ENCODE measurements around the gene TGFBRAP1. TPM values are rescaled to one million over a fixed set of nuclear protein-coding genes. Genes with fewer than 3 reads are reported as not detected.

The TGFBRAP1 gene
- polyA plus RNA-seq, 1 donor, result 8.2 TPM

DNA sequence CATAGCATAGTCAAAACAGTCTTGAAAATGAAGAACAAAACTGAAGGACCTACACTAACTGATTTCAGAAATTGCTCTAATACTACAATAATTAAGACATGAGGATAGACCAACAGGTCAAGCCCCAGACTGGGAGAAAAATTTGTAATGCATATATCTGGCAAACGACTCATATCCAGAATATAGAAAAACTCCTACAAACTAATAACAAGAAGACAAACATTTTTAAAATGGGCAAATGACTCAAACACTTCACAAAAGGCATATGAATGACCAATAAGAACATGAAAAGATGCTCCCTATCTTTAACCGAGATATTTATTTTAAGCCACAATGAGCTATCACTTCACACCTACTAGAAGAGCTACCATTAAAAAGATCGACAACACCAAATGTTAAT, 14.2 kb downstream of the TGFBRAP1 start:
- DNase-seq (ENCODE audit: low read depth), result no peak

DNA sequence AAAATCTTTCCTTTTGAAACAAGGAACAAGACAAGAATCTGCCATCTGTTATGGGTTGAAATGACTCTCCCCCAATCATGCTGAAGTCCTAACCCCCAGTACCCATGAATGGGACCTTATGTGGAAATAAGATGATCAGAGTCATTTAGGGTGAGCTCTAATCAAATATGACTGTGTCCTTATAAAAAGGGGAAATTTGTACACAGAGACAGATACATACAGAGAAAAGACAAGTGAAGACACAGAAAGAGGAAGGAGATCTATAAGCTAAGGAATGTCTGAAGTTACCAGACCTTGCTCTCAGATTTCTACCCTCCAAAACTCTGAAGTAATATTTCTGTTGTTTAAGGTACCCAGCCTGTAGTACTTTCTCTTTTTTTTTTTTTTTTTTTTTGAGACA, 15.7 kb downstream of the TGFBRAP1 start:
- DNase-seq (ENCODE audit: low read depth), result no peak

DNA sequence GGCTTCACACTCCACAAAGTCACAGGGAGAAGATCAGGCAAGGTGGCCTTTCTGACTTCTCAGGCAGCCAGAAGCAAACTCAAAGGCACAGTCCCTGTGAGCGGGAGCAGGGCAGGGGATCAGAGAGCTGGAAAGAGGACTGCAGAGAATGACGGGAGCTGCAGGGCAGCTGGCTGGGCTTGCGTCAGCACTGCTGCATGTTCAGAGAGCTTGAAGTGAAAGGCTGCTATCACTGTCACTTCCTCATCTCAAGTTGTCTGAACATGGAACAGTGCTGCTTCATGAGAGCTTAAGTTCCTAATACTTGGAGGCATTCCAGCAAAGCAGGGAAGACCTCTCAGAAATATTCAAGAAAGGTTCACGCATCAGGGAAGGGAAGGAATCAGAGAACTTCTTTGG, 20.4 kb downstream of the TGFBRAP1 start:
- DNase-seq (ENCODE audit: low read depth), result no peak

DNA sequence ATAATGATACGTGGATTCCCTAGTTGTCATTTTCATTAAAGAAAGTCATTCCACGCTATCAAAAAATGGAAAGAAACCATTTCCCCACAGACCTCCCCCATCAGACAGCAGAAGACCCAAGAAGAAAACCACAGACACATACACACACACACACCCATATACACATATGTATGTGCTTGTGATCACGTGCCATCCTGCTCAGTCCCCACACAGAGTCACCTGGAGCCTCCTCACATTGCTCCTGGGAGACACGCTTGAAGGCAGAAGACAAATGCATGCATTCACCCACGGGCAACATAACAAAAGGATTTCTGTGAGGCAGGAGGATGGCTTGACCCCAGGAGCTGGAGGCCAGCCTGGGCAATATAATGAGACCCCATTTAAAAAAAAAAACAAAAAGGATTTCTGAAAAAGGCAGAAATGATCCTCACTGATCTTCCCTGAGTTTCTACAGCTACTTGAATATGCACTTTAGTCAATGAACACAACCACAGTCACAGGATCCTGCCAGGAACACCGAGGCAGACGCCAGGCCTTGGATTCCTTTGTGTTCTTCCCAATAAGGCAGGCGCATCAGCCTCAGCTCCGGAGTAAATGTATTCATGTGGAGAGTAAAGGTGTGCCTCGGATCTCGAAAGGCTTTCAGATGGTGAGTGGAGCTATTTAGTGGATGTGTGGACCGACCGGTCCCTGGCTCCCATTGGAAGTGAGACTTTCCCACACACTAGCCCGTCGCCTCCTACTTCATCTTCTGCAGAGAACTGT, 21.0 kb downstream of the TGFBRAP1 start:
- no peak for DNase-seq (ENCODE audit: low read depth)

DNA sequence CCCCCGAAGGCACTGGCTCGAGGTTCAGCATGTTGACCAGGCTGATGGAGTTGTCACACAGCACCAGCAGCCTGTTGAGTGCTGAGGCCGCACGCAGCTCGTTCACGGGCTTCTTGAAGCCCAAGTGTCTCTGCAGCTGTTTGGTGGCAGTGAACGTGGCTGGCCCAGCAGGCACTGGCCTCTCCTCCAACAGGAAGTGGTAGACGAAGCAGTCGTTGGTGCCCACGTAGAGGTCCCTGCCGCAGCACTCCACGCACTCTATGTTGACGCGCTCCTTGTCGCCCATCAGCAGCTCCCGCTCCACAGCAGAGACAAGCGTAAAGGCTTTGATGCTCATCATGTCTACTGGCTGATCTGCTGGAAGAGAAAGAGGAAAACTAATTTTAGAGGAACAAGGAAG, 21.6 kb downstream of the TGFBRAP1 start:
- DNase-seq (ENCODE audit: low read depth), result no peak

DNA sequence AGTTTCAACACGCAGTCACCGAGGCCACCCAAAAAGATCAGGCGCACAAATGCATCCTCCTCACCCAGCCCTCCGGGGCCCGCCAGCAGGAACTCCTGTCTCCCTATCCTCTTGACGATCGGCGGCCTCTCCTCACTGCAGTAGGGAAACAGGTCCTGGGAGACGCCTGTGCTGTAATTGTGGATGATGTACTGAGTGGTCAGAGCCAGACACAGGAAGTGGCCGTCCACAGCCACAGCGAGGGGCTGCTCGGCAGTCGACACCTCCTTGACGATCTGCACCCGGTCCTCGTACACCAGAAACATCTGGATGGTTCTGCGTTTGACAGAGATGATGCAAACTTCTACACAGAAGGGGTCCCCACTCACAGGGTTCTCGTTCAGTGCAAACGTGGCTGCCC, 22.0 kb downstream of the TGFBRAP1 start:
- no peak for DNase-seq (ENCODE audit: low read depth)

DNA sequence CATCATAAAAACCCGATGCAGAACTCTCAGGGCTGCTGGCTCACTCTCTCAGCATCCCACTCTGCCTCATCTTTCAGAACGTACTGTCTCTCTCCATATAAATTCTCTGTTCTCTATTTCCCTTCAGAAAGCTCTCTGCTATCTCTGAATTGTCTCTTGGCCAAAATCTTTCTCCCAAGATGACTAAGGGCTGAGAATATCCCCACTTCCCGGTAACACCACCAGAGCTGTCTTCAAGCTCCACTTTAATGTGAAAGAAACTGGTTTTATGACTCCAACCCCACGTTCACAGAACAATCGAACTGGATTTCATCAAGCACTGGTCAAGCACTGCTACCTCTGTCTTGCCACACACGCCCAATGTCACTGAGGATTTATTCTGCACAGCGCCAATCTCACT, 22.4 kb downstream of the TGFBRAP1 start:
- DNase-seq (ENCODE audit: low read depth), result no peak

DNA sequence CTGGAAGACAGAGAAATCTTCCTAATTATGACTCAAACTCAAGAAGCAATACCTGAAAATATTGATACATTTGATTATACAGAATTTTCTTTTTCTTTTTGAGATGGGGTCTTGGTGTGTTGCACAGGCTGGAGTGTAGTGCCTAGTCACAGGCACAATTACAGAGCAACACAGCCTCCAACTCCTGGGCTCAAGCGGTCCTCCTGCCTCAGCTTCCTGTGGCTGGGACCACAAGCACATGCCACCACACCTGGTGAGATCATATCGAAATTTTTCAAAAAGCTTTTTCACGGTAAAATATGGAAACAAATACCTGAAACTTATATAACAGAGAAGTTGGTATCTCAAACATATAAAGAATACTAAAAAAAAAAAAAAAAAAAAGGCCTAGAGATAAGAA, 27.9 kb downstream of the TGFBRAP1 start:
- no peak for DNase-seq (ENCODE audit: low read depth)

DNA sequence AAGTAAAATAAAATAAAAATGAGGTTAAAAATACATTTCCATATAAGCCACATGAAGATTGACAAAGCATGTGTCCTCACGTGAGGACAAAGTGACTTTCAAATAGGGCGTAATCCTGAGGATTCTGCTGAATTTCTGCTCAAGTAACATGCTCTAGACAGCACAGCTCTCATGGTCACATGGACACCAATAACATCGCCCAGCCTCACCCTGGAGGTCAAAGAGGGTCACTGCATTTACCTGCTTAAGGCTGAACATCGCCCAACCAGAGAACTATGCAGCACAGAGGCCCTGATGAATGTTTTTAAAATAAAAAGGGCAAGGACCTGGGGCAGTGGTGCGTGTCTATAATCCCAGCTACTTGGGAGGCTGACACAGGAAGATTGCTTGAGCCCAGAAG, 30.2 kb downstream of the TGFBRAP1 start:
- no peak for DNase-seq (ENCODE audit: low read depth)

DNA sequence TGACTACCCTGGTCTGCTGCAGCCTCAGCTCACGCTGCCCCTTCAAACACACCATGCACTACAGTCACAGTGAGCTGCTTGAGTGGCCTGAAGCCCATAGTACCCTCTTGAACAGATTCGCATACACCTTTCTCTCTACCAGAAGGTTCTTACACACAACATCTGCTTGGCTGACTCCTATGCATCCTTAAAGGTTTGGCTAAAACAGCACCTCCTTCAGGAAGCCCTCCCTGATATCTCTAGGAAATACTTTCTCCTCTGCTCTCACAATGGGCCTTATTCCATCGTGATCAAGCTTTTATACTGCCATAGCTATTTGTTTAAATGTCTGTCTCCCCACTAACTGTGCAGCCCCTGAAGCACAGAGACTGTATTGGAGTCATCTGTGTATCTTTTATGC, 31.5 kb downstream of the TGFBRAP1 start:
- no peak for DNase-seq (ENCODE audit: low read depth)

DNA sequence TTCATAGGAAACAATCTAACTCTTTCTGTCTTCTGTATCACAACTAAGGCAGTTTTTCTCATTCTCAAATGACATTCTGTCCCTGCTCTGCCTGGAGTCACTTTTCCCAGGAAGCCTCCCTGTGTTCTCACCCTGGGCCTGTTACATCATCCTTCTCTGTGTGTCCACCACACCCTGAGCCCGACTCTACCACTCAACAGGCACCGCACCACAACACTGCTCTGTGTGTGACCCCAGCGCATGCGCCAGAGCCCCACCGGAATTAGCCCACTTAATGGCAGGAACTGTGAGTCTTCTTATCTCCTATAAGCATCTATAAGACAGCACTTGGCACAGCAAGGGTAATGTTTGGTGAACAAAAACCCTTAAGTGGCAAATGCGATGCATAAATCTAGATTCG, 32.3 kb downstream of the TGFBRAP1 start:
- DNase-seq (ENCODE audit: low read depth), result no peak

DNA sequence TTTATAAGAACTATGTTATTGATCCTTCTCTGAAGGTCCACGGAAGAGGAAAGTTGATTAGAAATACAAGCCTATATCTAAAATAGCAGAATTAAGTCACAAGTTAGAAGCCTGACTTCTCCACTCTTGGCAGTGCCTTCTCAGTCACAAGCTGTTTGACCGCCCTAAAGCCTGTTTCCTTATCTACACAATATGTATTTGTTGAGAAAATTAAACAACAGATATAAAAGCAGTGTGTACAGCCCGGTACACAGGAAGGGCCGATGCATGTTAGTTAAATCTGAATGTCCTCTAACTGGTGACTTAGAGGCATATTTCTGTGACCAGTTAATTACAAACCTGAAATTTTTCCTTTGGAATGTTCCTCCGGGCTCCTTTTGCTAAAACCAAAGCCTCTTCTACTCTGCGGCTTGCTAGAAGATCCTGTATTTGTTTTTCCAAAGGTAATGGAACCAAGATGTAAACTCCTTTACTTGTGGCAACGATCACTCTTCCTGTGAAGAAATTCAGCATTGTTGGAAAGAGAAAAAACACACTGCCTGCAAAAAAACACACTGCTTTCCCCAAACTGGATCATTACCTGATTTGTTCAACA, 33.4 kb downstream of the TGFBRAP1 start:
- DNase-seq (ENCODE audit: low read depth), result no peak

DNA sequence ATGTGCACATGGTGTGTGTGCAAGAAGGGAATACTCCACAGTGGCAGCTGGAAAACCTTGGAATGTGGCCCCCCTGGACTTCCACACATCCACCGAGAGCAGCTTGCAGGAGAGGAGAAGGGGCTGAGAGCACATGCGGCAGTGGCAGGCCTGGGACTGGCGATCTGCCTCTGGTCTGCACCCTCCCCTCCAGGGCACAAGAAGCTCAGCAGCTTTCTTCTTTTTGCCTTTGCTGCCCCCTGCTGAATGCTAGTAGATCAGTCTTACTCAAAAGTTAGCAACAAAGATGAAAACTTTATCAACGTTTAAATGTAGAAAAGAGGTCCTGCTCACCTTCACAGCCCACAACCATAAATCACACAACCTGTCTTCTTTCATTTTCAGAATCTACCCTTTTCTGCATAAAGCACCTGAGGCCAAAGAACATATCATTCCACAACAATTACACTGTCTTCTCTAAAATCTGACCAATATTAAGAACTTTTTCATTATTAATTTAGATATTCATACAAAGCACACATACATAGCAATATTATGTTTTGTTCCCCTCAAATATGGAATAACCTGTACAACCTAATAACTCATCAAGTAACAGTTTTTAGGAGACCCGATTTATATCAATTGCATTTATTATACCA, 34.6 kb downstream of the TGFBRAP1 start:
- DNase-seq (ENCODE audit: low read depth), result no peak

DNA sequence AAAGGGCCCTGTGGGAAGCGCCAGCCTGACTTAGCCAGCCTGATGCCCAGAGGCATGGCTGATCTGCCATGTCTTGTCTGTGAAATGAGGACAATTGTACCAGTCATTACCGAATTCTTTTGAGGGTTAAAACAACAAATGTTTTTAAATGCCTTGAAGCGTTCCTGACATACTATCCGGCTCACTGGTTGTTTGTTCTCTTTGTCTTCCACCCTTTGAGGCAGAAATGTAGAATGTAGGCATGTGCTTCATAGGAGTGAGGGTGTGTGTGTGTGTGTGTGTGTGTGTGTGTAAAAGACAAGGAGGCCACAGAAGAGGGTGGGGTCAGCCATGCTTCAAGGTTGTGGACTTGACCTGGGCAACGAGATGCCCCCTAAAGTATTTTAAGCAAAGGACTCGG, 35.5 kb downstream of the TGFBRAP1 start:
- DNase-seq (ENCODE audit: low read depth), result no peak

DNA sequence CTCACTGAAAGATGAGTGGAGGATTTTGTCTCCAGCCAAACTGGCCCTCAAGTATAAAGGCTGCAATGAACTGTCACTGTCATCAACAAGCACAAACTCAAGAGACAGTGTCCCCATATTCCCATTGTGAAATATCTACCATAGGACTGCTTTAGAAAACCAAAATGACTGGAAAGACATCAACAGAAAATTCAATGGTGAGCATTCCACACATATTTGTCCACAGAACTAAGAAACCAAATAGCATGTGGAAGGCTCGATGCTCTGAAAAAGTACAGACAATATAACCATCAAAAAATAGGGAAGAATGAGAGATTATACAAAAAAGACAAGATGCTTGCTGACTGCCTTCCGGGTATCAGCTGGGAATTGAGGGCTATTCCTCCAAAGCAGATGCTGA, 37.6 kb downstream of the TGFBRAP1 start:
- no peak for DNase-seq (ENCODE audit: low read depth)

DNA sequence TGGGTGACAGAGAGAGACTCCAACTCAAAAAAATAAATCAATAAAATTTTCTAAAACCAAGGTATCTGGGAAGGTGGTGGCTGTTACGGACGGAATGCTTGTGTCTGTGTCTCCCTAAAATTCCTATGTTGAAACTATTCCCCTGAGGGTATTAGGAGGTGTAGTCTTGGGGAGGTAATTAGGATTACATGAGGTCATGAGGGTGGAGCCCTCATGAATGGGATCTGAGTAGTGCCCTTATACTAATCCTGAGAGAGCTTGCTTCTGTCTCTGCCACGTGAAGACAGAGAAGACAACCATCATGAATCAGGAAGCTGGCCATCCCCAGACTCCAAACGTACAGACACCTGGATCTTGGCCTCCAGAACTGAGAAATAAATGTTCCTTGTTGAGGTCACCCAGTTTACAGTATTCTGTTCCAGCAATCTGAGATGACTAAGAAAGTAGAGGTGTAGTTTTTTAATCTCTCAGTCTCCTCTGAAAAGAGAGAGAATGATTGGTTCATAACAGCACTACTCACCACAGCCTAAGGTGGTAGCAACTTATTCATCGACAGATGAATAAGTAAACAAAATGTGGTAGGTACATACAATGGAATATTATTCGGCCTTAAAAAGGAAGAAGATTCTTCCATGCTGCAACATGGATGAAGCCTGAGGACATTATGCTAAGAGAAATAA, 38.4 kb downstream of the TGFBRAP1 start:
- no peak for DNase-seq (ENCODE audit: low read depth)

DNA sequence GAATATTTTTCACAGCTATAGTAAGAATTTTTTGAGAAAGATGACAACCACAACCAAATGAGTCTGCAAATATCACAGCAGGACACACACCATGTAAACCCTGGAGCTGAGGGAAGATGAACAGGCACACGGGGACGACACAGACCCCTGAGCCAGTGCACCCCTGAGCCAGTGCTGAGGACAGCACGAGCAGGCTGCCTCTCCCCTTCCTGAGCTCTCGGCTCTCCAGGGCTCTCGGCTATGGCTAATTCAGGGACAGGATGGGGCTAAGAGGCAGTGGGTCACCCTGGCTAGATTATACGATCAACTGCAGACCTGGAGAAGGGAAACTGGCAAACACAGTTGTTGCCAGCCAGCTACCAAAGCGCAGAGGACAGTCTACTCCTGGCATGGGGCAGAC, 41.4 kb downstream of the TGFBRAP1 start:
- no peak for DNase-seq (ENCODE audit: low read depth)

DNA sequence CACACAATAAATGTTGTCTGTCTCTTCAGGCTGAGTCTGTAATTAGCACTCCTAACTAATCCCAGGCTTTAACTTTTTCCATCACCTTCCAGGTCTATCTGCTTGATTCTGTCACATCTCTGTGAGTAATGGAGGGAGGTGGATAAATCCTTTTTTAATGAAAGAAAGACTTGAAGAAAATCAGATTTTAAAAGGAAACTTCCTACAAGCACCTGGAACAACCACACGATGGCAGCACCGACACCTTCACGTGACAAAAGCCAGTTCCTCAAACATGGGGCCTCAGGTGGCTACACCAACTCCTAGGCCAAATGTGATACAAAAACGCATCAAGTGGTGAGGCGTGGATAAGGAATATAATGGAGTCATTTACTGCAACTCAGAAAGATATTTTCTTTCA, 41.8 kb downstream of the TGFBRAP1 start:
- DNase-seq (ENCODE audit: low read depth), result no peak

DNA sequence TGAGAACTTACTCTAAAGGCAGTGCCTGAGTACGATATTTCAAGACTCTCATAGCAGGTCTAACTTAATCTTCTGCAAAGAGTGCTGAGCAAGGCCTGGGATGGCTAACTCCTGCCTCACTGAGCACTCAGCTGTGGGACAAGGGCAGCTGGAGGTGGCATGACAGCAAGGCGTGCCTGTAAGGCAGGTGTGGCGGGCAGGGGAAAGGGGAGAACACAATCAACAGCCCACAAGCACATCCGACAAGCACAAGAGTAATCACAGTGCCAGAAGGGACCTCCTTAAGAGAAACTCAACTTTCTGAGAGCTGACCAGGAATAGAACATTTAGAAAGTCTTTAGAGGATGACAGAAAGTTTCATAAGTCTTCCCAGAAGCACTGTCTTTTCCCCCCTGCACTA, 46.0 kb downstream of the TGFBRAP1 start:
- DNase-seq (ENCODE audit: low read depth), result no peak

DNA sequence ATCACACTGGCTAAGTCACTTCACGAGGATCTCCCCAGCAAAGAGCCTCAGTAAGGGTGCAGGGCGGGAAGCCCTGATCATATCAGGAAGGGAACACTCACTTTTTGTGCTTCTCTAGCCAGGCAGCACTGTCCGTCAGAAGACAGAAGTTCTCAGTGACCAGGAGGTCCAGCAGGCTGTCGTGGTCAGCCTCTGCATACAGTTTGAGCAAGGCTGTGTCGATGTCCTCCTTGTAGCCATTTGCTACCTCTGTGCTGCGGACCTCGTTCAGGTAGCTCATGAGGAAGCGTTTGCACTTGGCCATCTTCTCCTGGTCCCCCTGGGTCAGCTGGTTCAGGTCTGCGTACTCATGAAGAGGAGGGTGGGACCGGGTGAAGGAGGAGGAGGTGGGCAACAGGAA, 49.3 kb downstream of the TGFBRAP1 start:
- DNase-seq (ENCODE audit: low read depth), result no peak

DNA sequence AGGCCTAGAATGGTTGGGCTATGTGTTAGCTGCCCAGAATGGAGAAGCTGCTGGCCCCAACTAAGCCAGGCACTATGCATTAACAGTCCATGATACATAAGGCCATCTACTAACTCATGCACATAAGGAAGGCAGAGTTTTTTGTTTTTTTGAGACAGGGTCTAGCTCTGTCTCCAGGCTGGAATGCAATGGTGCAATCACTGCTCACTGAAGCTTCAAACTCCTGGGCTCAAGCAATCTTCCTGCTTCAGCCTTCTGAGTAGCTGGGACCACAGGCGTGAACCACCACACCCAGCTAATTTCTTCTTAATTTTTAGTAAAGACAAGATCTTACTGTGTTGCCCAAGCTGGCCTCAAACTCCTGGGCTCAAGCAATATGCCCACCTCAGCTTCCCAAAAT, 50.4 kb downstream of the TGFBRAP1 start:
- no peak for DNase-seq (ENCODE audit: low read depth)

DNA sequence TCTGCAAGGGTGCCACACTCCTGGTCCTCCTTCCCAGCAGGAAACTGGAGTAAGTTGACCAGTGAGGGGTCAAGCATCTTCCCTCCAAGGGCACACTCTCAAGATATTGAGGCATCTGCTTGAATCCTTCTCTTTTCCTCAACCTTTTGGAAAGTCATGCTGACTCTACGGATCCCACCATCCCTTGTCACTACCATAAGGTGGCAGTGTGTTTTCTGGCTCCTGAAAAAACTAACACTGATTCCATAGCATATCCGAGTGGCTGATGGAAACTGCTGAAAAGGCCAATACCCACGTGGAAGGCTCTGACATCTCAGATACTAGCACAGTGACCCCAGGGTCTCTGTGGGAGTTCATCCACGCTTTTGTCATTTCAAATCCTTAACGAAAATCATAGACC, 50.9 kb downstream of the TGFBRAP1 start:
- no peak for DNase-seq (ENCODE audit: low read depth)

DNA sequence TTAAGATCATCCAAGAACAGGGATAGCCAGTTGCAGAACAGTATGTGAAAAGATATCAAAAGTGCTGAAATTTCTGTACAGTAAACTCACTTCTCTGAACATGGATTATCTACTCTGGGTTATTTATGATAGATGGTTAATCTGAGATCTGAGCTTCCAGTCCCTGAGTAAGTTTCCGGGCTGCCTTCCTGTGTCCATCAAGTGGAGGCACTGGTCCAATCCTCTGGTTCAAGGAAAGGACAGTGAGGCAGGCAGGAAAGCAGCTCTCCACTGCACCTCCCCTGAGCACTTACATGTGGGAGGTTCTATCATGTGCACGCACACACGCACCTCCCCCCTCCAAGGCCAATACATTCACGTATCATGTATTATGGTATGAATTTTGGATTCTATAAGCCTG, 55.5 kb downstream of the TGFBRAP1 start:
- DNase-seq (ENCODE audit: low read depth), result no peak

Measured in forelimb muscle (tissue), 1 donor.